Activated CD4-positive, CD25-positive, alpha-beta regulatory T cell treated with anti-CD3 and anti-CD28 coated beads, Interleukin-2, amount 50 U/mL, for 16 hours (primary cell): Measurements from ENCODE around the gene TSC2.

ENCODE experiments used
- DNase-seq: peaks from one replicate; pipeline ENCODE4 v3.0.0-alpha.2; 2020; ENCODE audit warnings: low read depth, low spot score

Gene TSC2

DNA sequence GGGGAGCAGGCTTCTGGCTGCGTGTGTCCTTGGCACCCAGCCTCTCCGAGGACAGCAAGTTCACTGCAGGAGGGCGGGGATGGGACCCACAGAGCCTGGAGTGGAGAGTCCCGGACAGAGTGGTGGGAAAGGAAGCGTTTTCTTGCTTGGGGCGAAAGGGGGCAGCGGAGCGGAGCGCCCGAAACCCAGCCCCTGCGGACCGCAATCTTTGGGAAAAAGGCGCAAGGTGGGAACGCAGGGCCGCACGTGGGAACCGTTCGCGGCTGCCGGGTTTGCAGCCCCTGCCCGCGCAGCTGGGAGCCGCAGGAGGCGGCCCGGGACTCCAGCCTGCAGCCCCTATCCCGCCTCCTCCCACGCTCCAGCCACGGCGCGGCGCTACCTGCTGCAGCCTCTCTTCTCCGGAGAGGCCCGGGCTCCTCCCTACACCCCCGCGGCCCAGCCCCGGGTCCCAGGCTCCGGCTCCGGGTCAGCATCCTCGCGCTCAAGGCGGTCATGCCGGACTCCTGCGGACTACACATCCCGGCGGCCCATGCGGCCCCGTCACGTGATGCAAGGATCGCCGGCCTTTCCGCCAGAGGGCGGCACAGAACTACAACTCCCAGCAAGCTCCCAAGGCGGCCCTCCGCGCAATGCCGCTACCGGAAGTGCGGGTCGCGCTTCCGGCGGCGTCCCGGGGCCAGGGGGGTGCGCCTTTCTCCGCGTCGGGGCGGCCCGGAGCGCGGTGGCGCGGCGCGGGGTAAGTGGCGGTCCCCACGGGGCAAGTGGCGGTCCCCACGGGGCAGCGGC lies at the start of gene TSC2, which contains the start of gene NTHL1:
Gene TSC2, plus strand, starts transcription at position 656 of the 786 bp plus-strand sequence. CDS start 631 bp downstream, outside the sequence.
Gene NTHL1, minus strand, starts transcription at position 505 of the 786 bp plus-strand sequence. Its CDS starts 11 bp downstream, at position 494.
- peak; percentile 88 for DNase-seq

GRCh38 chr16:1998360-1998835 lies 49.4 kb upstream of the TSC2 start:
- DNase-seq, result no peak

DNA sequence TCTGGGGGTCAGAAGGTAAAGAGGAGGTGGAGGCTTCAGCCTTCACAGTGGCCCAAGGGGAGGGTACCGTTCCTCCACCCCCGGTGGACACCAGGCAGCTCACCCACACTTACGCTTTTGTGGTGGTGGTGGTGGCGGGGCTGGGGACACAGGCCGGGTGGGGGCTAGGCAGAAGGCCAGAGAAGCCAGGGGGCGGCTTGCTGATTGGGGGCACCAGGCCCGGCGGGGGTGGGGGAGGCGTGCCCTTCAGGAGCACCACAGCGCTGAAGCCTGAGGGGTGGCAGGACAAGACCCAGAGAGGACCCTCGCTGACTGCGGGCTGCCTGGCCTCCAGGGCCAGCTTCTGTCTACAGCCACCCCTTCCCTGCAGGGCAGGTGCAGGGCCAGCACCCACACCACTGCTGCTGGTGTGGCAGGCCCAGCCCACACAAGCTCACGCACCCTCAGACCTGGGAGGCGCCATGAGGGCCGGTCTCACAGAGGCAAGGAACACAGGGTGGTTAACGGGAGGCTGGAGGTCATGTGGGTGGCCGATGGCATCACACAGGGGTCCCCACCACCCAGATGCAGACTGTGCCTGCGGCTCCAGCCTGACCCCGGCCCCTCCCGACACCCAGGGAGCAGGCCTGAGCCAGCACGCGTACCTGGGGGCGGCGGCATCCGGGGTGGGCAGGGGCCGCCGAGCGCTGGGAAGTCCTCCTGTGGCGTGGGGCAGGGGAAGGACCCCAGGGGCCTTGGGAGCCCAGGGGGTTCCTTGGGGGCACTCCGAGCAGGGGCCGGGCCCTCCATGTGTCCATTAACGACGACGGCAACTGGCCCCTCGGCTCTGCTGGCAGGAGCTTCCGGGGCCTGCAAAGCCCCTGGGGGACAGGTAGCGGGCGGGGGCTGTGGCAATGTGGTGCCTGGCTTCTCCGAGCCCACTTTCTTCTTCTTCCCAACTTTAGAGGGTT lies 48.7 kb upstream of the TSC2 start:
- DNase-seq, result no peak

GRCh38 chr16:1999866-2000514 lies 47.8 kb upstream of the TSC2 start:
- DNase-seq, result no peak

DNA sequence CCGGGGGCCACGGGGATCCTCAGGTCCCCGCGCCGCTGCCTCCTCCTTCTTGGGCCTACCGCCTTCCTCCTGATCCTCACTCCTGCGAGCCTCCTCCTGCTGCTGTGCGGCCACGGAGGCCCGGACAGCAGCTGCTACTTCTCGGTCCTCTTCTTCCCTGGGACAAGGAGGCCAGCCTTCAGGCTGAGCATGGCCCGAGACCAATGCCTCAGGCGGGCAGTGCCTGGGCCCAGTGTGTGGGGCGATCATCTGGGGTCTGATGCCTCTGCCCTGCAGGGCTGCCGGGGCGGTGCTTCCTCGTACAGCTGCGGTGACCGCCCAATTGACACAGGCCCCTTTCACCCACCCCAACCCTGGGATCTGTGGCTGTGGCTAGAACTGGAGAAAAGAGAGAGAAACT lies 46.8 kb upstream of the TSC2 start:
- DNase-seq, result no peak

DNA sequence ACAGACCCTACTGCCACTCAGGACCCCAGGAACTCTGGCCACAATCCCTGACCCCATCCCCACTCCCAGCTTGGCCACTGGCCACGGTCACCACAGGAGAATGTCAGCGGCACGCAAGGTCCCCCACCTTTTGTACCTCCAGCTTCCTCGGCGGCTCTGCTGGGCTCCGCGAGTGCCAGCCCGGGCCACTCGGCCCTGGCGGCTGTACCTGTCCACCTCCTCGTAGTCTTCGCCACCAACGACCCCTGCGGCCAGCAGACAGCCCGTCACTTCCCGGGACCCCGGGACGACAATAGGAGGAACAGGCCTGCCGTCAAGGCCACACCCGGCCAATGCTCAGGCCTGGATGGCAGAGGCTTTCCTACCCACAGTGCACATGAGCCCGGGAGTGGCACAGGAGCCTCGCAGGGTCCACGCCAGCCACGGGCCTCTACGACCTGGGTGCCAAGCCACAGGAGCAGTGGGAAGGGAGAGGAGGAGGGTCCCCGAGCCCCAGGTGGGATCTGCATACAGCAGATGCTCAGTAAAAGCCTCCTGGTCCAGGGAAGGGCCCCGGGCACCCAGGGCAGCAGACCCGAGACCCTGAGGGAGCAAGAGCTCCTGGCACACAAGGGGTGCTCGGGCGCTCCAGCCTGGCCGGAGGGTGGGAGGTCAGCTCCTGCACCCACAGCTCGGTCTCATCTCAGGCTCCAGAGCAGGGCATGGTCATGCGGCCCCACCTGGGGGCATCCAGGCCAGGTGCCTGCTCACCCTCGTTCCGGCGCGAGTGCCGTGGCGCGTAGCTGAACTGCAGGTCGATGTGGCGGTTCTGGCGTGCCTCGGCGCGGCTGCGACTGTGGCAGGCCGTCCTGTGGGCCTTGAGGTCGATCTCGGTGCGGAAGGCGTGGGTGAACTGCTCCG lies 46.1 kb upstream of the TSC2 start:
- no peak for DNase-seq

DNA sequence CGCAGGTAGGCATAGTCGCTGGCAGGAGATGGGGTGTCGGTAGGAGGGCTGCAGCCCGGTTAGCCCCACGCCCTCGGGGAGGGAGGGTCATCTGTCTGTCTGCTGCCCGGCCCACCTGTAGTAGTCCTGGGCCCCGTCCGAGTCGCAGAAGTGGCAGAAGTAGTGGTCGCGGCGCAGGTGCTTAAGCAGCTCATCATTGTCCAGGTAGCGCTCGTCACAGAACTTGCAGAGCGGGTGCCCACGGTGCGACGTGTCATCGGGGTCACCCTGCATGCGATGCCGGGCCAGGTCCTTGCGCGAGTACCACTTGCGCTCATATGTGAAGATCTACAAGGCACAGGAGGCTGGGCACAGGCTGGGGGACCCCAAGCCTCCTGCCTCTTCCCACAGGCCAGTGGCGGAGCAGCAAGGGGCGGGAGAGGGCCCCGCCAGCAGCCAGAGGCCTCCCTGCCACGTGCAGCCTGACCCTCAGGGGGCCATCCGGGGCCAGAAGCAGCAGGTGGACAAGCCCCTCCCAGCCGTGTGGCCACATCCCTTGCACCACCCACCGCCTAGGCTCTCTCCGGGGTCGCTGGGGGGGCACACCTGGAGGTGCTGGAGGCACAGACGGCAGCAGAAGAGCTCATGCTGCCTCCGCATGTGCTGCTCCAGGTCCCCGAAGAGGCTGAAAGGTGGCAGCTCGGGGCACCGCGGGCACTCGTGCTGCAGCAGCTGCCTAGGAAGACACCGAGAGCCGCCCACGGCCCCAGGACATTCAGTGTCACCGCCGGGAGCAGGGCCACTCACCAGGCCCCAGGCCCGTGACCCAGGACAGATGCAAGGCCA lies 45.2 kb upstream of the TSC2 start:
- no peak for DNase-seq

DNA sequence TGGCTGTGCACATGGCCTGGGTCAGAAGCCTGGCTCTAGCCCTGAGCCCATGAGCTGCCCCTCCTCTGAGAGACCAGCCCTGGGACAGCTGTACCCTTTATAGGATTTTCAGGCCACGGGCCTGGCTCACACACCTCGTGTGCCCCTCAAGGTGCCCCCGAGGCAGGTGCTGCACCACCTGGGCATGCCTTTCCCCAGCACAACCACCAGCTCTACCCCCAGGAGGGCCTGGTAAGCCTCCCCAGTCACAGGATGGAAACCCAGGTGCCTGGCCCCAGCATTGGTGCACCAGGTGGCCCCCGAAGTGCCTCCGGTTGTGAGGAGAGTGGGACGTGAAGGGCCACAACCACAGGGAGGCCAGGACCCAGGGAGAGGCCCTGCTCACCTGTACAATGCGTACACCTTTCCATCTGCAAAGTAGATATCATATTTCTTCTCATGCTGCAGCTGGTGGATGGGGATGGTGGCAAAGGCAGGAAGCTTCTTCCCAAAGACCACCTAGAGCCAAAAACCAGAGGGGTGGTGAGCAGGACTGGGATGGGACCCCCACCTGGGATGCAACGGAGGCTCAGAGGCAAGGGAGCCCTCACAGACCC lies 44.5 kb upstream of the TSC2 start:
- DNase-seq, result no peak

GRCh38 chr16:2003827-2004641 lies 43.8 kb upstream of the TSC2 start:
- peak; percentile 71 for DNase-seq

DNA sequence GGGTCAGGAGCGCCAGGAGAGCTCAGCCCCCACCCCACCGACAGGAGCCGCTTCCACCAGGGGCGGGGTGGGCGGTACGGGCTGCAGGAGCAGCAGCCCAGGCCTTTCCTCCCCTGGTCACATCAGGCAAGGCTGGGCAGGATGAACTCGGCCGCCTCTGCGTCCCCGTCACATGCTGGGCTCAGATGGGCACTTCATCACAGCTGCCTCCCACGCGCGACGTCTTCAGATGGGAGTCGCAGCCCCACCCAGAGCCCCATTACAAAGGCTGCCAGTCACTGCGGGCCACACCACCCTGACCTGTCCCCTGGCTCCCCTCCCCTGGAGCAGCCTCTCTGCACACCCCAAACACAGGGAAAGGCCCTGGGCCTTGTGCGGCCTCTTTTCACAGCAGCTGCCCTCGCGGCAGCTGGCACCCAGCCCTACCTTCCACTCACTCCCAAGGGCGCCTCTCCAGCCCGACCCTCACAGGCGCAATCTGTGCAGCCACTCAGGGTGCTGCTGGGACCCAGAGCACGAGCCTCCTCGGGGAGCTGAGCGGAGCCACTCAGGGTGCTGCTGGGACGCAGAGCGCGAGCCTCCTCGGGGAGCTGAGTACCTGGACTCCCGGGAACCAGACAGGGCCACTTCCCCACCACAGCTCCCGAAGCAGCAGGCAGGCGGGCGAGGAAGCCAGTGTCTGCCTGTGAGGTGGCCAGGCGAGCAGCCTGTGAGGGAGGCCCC lies 42.8 kb upstream of the TSC2 start:
- no peak for DNase-seq

DNA sequence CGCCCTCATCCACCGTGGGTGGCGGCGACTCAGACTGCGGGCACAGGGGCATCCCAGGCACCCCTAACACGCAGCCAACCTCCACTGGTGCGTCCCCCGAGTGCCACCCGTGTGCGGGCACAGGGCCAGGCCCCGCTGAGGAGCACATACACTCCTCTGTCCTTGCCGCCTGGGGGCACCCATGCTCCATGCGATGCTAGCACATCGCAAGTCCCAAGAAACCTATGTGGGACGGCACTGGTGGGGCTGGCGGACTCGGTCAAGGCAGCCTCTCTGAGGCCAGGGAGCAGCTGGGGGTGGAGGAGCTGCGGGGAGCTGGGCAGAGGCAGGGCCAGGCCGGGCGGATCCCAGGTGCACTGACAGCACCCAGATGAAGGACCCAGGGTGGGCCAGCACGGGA lies 42.1 kb upstream of the TSC2 start:
- no peak for DNase-seq

- DNase-seq, result no peak
These were observed 41.5 kb upstream of the TSC2 start for GRCh38 chr16:2006317-2006716.

- no peak for DNase-seq
These were observed 40.5 kb upstream of the TSC2 start for GRCh38 chr16:2007081-2007836.

DNA sequence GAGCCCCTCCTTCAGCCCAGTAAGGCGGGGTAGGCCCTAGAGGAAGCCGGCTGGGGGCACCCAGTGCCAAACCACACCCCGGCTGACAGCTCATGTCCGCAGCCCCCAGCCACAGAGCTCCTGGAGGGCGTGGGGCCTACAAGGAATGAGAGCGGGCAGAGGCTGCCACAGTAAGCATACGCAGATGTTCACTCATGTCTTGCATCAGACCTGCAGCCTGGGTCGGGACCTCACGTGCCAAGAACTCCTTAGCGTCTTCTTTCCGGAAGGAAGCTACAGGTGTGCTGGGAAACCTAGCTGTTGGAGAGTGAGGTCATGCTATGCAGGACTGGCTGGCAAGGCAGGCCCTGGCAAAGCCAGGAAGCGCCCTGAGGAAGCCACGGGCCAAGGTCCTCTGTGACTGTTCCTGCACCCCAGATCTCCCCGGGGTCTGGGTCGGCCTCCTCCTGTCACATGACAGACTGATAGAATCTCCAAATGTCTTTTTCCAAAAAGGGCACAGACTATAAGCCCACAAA lies 39.7 kb upstream of the TSC2 start:
- DNase-seq, result no peak

GRCh38 chr16:2008631-2009163 lies 39.1 kb upstream of the TSC2 start:
- no peak for DNase-seq

GRCh38 chr16:2009164-2009711 lies 38.5 kb upstream of the TSC2 start:
- no peak for DNase-seq
